Upper lobe of right lung (tissue), 1 donor: ENCODE measurements around the gene LLGL1. TPM values are rescaled to one million over a fixed set of nuclear protein-coding genes. Genes with fewer than 3 reads are reported as not detected.

ENCODE experiments used
- ATAC-seq: fragments of 200-7000 bp; cut with Tn5 transposase; one replicate; pipeline ENCODE4 v1.9.1; 2020; ENCODE audit warnings: mild to moderate bottlenecking, moderate library complexity
- DNase-seq: peaks from one replicate; pipeline ENCODE4 v3.0.0-alpha.2; 2020
- H3K27ac ChIP-seq: fragments of 200-600 bp; one replicate; pipeline ENCODE4 v1.8.0; 2022
- H3K27me3 ChIP-seq: fragments of 200-600 bp; one replicate; pipeline ENCODE4 v1.8.0; 2022; ENCODE audit warnings: mild to moderate bottlenecking
- H3K36me3 ChIP-seq: fragments of 200-600 bp; one replicate; pipeline ENCODE4 v1.8.0; 2022
- H3K4me1 ChIP-seq: fragments of 200-600 bp; one replicate; pipeline ENCODE4 v1.8.0; 2022
- H3K4me3 ChIP-seq: fragments of 200-600 bp; one replicate; pipeline ENCODE4 v1.8.0; 2022; ENCODE audit warnings: mild to moderate bottlenecking
- H3K9me3 ChIP-seq: fragments of 200-600 bp; one replicate; pipeline ENCODE4 v1.8.0; 2022
- CTCF ChIP-seq: fragments of 200-600 bp; IDR thresholded peaks from one replicate; pipeline ENCODE4 v1.8.0; 2022; ENCODE audit warnings: antibody characterized with exemption
- intact Hi-C: fragments of 100-400 bp; cut with DNase I; formaldehyde crosslinking; loops from one replicate; pipeline ENCODE4 v1.11.0; 2022
- total RNA-seq: library from RNA; stranded (reverse); fragmentation: NEBNext Ultra II Directional; extraction: Animal tissue kit (Norgen Biotek cat#: 25700); gene quantifications from one replicate; pipeline ENCODE4 v1.2.1, GENCODE V29; 2021
- donor health status: DM: no; HTN: yes; CAD: no; lungs with severe emphysema.

The LLGL1 gene
- total RNA-seq, 1 donor from 2014 or later = 11.7 TPM

GRCh38 chr17:18262641-18263040 is 37.2 kb downstream of the LLGL1 start:
- TF ChIP-seq CTCF = no peak
- Histone ChIP-seq H3K27me3 (no peaks in the 10 kb centered on the region), H3K36me3 (peaks cover 32% of the 10 kb centered on the region), H3K27ac (no peak overlapping the region), H3K4me1 (peaks cover 28% of the 10 kb centered on the region), H3K9me3 (no peaks in the 10 kb centered on the region), H3K4me3 (no peak overlapping the region)
- intact Hi-C loops = no loop called here
- no peak for ATAC-seq
- peak; percentile 84 for DNase-seq

GRCh38 chr17:18263885-18264682 is 38.6 kb downstream of the LLGL1 start:
- H3K4me3 ChIP-seq = no peak overlapping the region
- H3K36me3 ChIP-seq = peaks cover 32% of the 10 kb centered on the region
- no peak for ATAC-seq
- no peaks in the 10 kb centered on the region for H3K9me3 ChIP-seq
- intact Hi-C loops = no loop called here
- DNase-seq = no peak
- peaks cover 25% of the 10 kb centered on the region for H3K4me1 ChIP-seq
- no peaks in the 10 kb centered on the region for H3K27me3 ChIP-seq
- TF ChIP-seq CTCF = no peak
- no peak overlapping the region for H3K27ac ChIP-seq

GRCh38 chr17:18267366-18267765 is 41.9 kb downstream of the LLGL1 start:
- H3K27ac ChIP-seq = no peak overlapping the region
- ATAC-seq (no peak), DNase-seq (no peak)
- no peak overlapping the region for H3K4me3 ChIP-seq
- no peaks in the 10 kb centered on the region for H3K27me3 ChIP-seq
- no peak for TF ChIP-seq CTCF
- intact Hi-C loops = no loop called here
- no peaks in the 10 kb centered on the region for H3K9me3 ChIP-seq
- peaks cover 32% of the 10 kb centered on the region for H3K36me3 ChIP-seq
- H3K4me1 ChIP-seq = peaks cover 2% of the 10 kb centered on the region

GRCh38 chr17:18267927-18268711 is 42.7 kb downstream of the LLGL1 start:
- peaks cover 29% of the 10 kb centered on the region for H3K36me3 ChIP-seq

More at GRCh38 chr17:18267927-18268711, 42.7 kb downstream of the LLGL1 start:
- H3K9me3 ChIP-seq = no peaks in the 10 kb centered on the region
- intact Hi-C loops = no loop called here
- DNase-seq = no peak
- H3K27ac ChIP-seq = no peak overlapping the region
- ATAC-seq = no peak
- no peak for TF ChIP-seq CTCF
- no peaks in the 10 kb centered on the region for H3K27me3 ChIP-seq
- no peak overlapping the region for H3K4me3 ChIP-seq
- no peaks in the 10 kb centered on the region for H3K4me1 ChIP-seq
